BE2C (cell line): ENCODE data around the gene MAML2.

Experiments used
- DNase-seq: peaks from one replicate; pipeline ENCODE4 v3.0.0-alpha.2; 2020
- H3K27me3 ChIP-seq: fragments of 250-450 bp; sonication (Bioruptor Pico); 2 replicates; pipeline ENCODE4 v1.5.1; 2020; ENCODE audit warnings: mild to moderate bottlenecking
- H3K36me3 ChIP-seq: fragments of 250-450 bp; sonication (Bioruptor Pico); 2 replicates; pipeline ENCODE4 v1.5.1; 2020; ENCODE audit warnings: mild to moderate bottlenecking
- H3K4me1 ChIP-seq: fragments of 250-450 bp; sonication (Bioruptor Pico); 2 replicates; pipeline ENCODE4 v1.5.1; 2020
- H3K4me3 ChIP-seq: 2 replicates; pipeline ENCODE4 v1.5.1; 2011; ENCODE audit warnings: low read depth, low read length
- H3K9me3 ChIP-seq: fragments of 250-450 bp; sonication (Bioruptor Pico); 2 replicates; pipeline ENCODE4 v1.5.1; 2020
- CTCF ChIP-seq: IDR thresholded peaks from 2 replicates; pipeline ENCODE4 v1.5.1; 2012; ENCODE audit warnings: mild to moderate bottlenecking, low read depth, low read length

The MAML2 gene

GRCh38 chr11:96037405-96037949 is 305.5 kb downstream of the MAML2 start:
- no peaks in the 10 kb centered on the region for H3K36me3 ChIP-seq
- no peak overlapping the region for H3K4me3 ChIP-seq
- H3K27me3 ChIP-seq = no peaks in the 10 kb centered on the region
- no peak for TF ChIP-seq CTCF
- H3K4me1 ChIP-seq = no peaks in the 10 kb centered on the region
- no peak for DNase-seq
- H3K9me3 ChIP-seq = no peaks in the 10 kb centered on the region

GRCh38 chr11:96036863-96037262 is 306.1 kb downstream of the MAML2 start:
- no peaks in the 10 kb centered on the region for H3K36me3 ChIP-seq
- TF ChIP-seq CTCF = no peak

GRCh38 chr11:96035740-96036078 is 307.3 kb downstream of the MAML2 start:
- no peak for DNase-seq
- no peaks in the 10 kb centered on the region for H3K4me1 ChIP-seq
- no peak for TF ChIP-seq CTCF
- H3K27me3 ChIP-seq = no peaks in the 10 kb centered on the region
- H3K36me3 ChIP-seq = no peaks in the 10 kb centered on the region
- no peaks in the 10 kb centered on the region for H3K9me3 ChIP-seq
- H3K4me3 ChIP-seq = no peak overlapping the region

More at GRCh38 chr11:96036863-96037262, 306.1 kb downstream of the MAML2 start:
- no peak for DNase-seq
- Histone ChIP-seq H3K4me1 (no peaks in the 10 kb centered on the region), H3K4me3 (no peak overlapping the region), H3K9me3 (no peaks in the 10 kb centered on the region), H3K27me3 (no peaks in the 10 kb centered on the region)

GRCh38 chr11:96035031-96035739 is 307.8 kb downstream of the MAML2 start:
- Histone ChIP-seq H3K27me3 (no peaks in the 10 kb centered on the region), H3K4me3 (no peak overlapping the region), H3K4me1 (no peaks in the 10 kb centered on the region), H3K36me3 (no peaks in the 10 kb centered on the region), H3K9me3 (no peaks in the 10 kb centered on the region)
- no peak for DNase-seq
- no peak for TF ChIP-seq CTCF

GRCh38 chr11:96033599-96033998 is 309.4 kb downstream of the MAML2 start:
- H3K4me1 ChIP-seq = no peaks in the 10 kb centered on the region
- no peak for DNase-seq
- H3K4me3 ChIP-seq = no peak overlapping the region
- H3K9me3 ChIP-seq = no peaks in the 10 kb centered on the region
- TF ChIP-seq CTCF = no peak
- no peaks in the 10 kb centered on the region for H3K27me3 ChIP-seq
- no peaks in the 10 kb centered on the region for H3K36me3 ChIP-seq

GRCh38 chr11:96033095-96033494 is 309.9 kb downstream of the MAML2 start:
- no peaks in the 10 kb centered on the region for H3K4me1 ChIP-seq
- no peaks in the 10 kb centered on the region for H3K27me3 ChIP-seq
- DNase-seq = no peak
- TF ChIP-seq CTCF = no peak
- no peaks in the 10 kb centered on the region for H3K9me3 ChIP-seq
- H3K36me3 ChIP-seq = no peaks in the 10 kb centered on the region
- H3K4me3 ChIP-seq = no peak overlapping the region
